Pericardium fibroblast (primary cell): Measurements from ENCODE around the gene DDX23. TPM values are rescaled to one million over a fixed set of nuclear protein-coding genes. Genes with fewer than 3 reads are reported as not detected.

Experiments used
- total RNA-seq: library from RNA; depleted of rRNA; stranded (reverse); fragments of >200 nt; gene quantifications from 2 replicates; pipeline ENCODE4 v1.2.3, GENCODE V29; 2015

Gene DDX23
- 44.9 and 50.5 TPM in 2 replicates for total RNA-seq

GRCh38 chr12:48851883-48852733 lies at the start of gene DDX23:
Gene DDX23 (minus strand): TSS chr12:48852163. CDS start chr12:48845782, 6,381 bp downstream.

GRCh38 chr12:48865281-48866051 lies 13.5 kb upstream of the DDX23 start, which contains the start of gene RND1:
Gene RND1 (minus strand): TSS chr12:48865870. CDS start chr12:48865767, 103 bp downstream.

GRCh38 chr12:48817873-48818830 lies 33.8 kb downstream of the DDX23 start, which contains the start of gene CACNB3:
Gene CACNB3 (plus strand): TSS chr12:48818496. CDS start chr12:48818930, 434 bp downstream.

GRCh38 chr12:48788854-48789775 lies 62.8 kb downstream of the DDX23 start, which contains the start of gene ADCY6:
Gene ADCY6 (minus strand): TSS chr12:48789089. CDS start chr12:48783434, 5,655 bp downstream.

Other genes with a start within 250 kb of the DDX23 start
- 38.9 and 40.3 TPM in 2 replicates for gene KANSL2, start 169.9 kb downstream of the DDX23 start, total RNA-seq
- gene CCNT1, start 135.5 kb downstream of the DDX23 start, total RNA-seq = 12.9 and 14.1 TPM in 2 replicates
- gene ADCY6, start 63.1 kb downstream of the DDX23 start, total RNA-seq = 23.7 and 41.4 TPM in 2 replicates
- 21.8 and 23.4 TPM in 2 replicates for gene CACNB3, start 33.7 kb downstream of the DDX23 start, total RNA-seq
- 0.17 TPM in 1 of 2 replicates, not detected in the other for gene RND1, start 13.7 kb upstream of the DDX23 start, total RNA-seq
- gene FKBP11, start 73.3 kb upstream of the DDX23 start, total RNA-seq = 38.6 and 63.6 TPM in 2 replicates
- gene ARF3, start 105.3 kb upstream of the DDX23 start, total RNA-seq = 42.1 and 52.7 TPM in 2 replicates
- 0.12 TPM in 1 of 2 replicates, not detected in the other for gene WNT10B, start 119.6 kb upstream of the DDX23 start, total RNA-seq
- not detected in 2 replicates for gene WNT1, start 126.2 kb upstream of the DDX23 start, total RNA-seq
- 0.23 TPM in 1 of 2 replicates, not detected in the other for gene DDN, start 147.2 kb upstream of the DDX23 start, total RNA-seq
- gene PRKAG1, start 166.6 kb upstream of the DDX23 start, total RNA-seq = 47.9 and 66.5 TPM in 2 replicates
- 12.3 and 15.5 TPM in 2 replicates for gene KMT2D, start 208.6 kb upstream of the DDX23 start, total RNA-seq
- gene RHEBL1, start 217.8 kb upstream of the DDX23 start, total RNA-seq = 0.09 and 0.47 TPM in 2 replicates
- gene DHH, start 242.6 kb upstream of the DDX23 start, total RNA-seq = not detected in 2 replicates